Calu3 (cell line): ENCODE results near the gene B4GALNT3. TPM values are rescaled to one million over a fixed set of nuclear protein-coding genes. Genes with fewer than 3 reads are reported as not detected.
A peak's percentile ranks its signal among the peaks of the same experiment; 100 is the strongest.
"Not testable (repeated sequence)": the region's sequence is repeated elsewhere in the genome, so short reads cannot be mapped to it uniquely, and the experiment has no call there.

ENCODE experiments used
- Bru-seq: library from RNA; stranded (reverse); fragments of 400-500 nt; gene quantifications from one replicate; lab custom pipeline; 2021; lab: Mats Ljungman, UMichigan
- BruChase-seq, 2 experiments: library from RNA; stranded (reverse); fragments of 400-500 nt; gene quantifications; one replicate each; lab custom pipeline; 2021; lab: Mats Ljungman, UMichigan
- BruUV-seq: library from RNA; stranded (reverse); fragments of 400-500 nt; replicated peaks from 2 replicates; lab custom pipeline; 2021; lab: Mats Ljungman, UMichigan
- CTCF ChIA-PET: fragments of 300-600 bp; sonication (Branson Sonifier 250); formaldehyde crosslinking; loops from one replicate; lab custom pipeline; 2022; ENCODE audit warnings: antibody characterized with exemption; lab: Charles Lee
- DNase-seq: peaks from one replicate; pipeline ENCODE4 v3.0.0; 2022
- H3K27ac Mint-ChIP-seq: one replicate; pipeline ENCODE4 v1.8.0; 2022; ENCODE audit warnings: mixed read lengths; ENCODE audit not compliant: unreplicated experiment
- H3K27me3 Mint-ChIP-seq: one replicate; pipeline ENCODE4 v1.8.0; 2022; ENCODE audit warnings: mixed read lengths; ENCODE audit not compliant: unreplicated experiment
- H3K36me3 Mint-ChIP-seq: one replicate; pipeline ENCODE4 v1.8.0; 2022; ENCODE audit warnings: mild to moderate bottlenecking, moderate library complexity, mixed read lengths; ENCODE audit not compliant: insufficient read depth, unreplicated experiment
- H3K4me1 Mint-ChIP-seq: one replicate; pipeline ENCODE4 v1.8.0; 2022; ENCODE audit warnings: mild to moderate bottlenecking, low read depth, mixed read lengths; ENCODE audit not compliant: unreplicated experiment
- H3K4me3 Mint-ChIP-seq: one replicate; pipeline ENCODE4 v1.8.0; 2022; ENCODE audit warnings: mild to moderate bottlenecking, low read depth, moderate library complexity, mixed read lengths; ENCODE audit not compliant: unreplicated experiment
- H3K9me3 Mint-ChIP-seq: one replicate; pipeline ENCODE4 v1.8.0; 2022; ENCODE audit warnings: low read depth, mixed read lengths; ENCODE audit not compliant: unreplicated experiment
- CTCF ChIP-seq: fragments of 200-600 bp; IDR thresholded peaks from one replicate; pipeline ENCODE4 v1.8.0; 2022; ENCODE audit warnings: antibody characterized with exemption; ENCODE audit not compliant: unreplicated experiment
- intact Hi-C: fragments of 100-400 bp; cut with micrococcal nuclease; formaldehyde crosslinking; loops from one replicate; pipeline ENCODE4 v1.10.0; 2022; ENCODE audit not compliant: unreplicated experiment
- long read RNA-seq: library from polyadenylated mRNA; stranded (forward); transcript quantifications from one replicate; pipeline ENCODE4 v2.0.0, GENCODE V29; 2022
- total RNA-seq: library from RNA; stranded (reverse); gene quantifications from 2 replicates; pipeline ENCODE4 v1.2.3, GENCODE V29; 2022

B4GALNT3 gene
- total RNA-seq (15.9 and 19.3 TPM in 2 replicates), Bru-seq, nascent RNA (percentile 51 among the genes with signal in this experiment), BruChase-seq, experiment 1, labeled RNA remaining after a 6-hour chase (percentile 43 among the genes with signal in this experiment), BruChase-seq, experiment 2, labeled RNA remaining after a 2-hour chase (percentile 40 among the genes with signal in this experiment)
- long read RNA-seq, partial matches to known transcripts: 1 of 7 reads
- long read RNA-seq, other reads (novel, unspliced or antisense): 6 of 7 reads

GRCh38 chr12:459430-460258, at the start of gene B4GALNT3:
Gene B4GALNT3 (plus strand): TSS chr12:459939. CDS start chr12:460377, 438 bp downstream.
- peak within 1 kb of the TSS; percentile 67 for H3K4me3 Mint-ChIP-seq
- TSS peak; percentile 71 for BruUV-seq
- peaks cover 34% of the 10 kb centered on the region for H3K4me1 Mint-ChIP-seq
- intact Hi-C loops: loop anchor here (5.0 kb wide), 1 partner anchor 43 kb away; no protein-coding TSS in a partner anchor
- H3K27me3 Mint-ChIP-seq: peaks cover 70% of the 10 kb centered on the region
- peak; percentile 61 for DNase-seq
- peaks cover 21% of the 10 kb centered on the region for H3K36me3 Mint-ChIP-seq
- no peaks in the 10 kb centered on the region for H3K9me3 Mint-ChIP-seq
- TF ChIP-seq CTCF: no peak
- CTCF ChIA-PET: no interaction called here
- H3K27ac Mint-ChIP-seq: peak within 1 kb of the TSS; percentile 57

- CTCF ChIA-PET: no interaction called here
- intact Hi-C loops: no loop called here
- H3K27me3 Mint-ChIP-seq: no peaks in the 10 kb centered on the region
- no peaks in the 10 kb centered on the region for H3K9me3 Mint-ChIP-seq
- peaks cover 24% of the 10 kb centered on the region for H3K36me3 Mint-ChIP-seq
- H3K27ac Mint-ChIP-seq: no peak overlapping the region
- H3K4me1 Mint-ChIP-seq: no peaks in the 10 kb centered on the region
- BruUV-seq: no TSS peak
- no peak for TF ChIP-seq CTCF
- no peak overlapping the region for H3K4me3 Mint-ChIP-seq
- DNase-seq: no peak
Measured at GRCh38 chr12:414859-415258, 44.9 kb upstream of the B4GALNT3 start.

- Mint-ChIP-seq H3K4me1 (no peaks in the 10 kb centered on the region), H3K27me3 (no peaks in the 10 kb centered on the region), H3K4me3 (no peak overlapping the region), H3K36me3 (peaks cover 20% of the 10 kb centered on the region), H3K9me3 (no peaks in the 10 kb centered on the region), H3K27ac (no peak overlapping the region)
- no peak for TF ChIP-seq CTCF
- intact Hi-C loops: no loop called here
- CTCF ChIA-PET: no interaction called here
- no peak for DNase-seq
- no TSS peak for BruUV-seq
Measured at GRCh38 chr12:418432-418831, 41.3 kb upstream of the B4GALNT3 start.

GRCh38 chr12:422526-422925, 37.2 kb upstream of the B4GALNT3 start:
- Mint-ChIP-seq H3K27ac (no peak overlapping the region), H3K4me1 (no peaks in the 10 kb centered on the region), H3K27me3 (no peaks in the 10 kb centered on the region), H3K36me3 (no peaks in the 10 kb centered on the region), H3K9me3 (no peaks in the 10 kb centered on the region), H3K4me3 (no peak overlapping the region)
- no peak for TF ChIP-seq CTCF
- no peak for DNase-seq
- intact Hi-C loops: no loop called here
- no TSS peak for BruUV-seq
- CTCF ChIA-PET: no interaction called here

- BruUV-seq, H3K36me3 Mint-ChIP-seq, CTCF ChIA-PET, H3K27ac Mint-ChIP-seq, DNase-seq, H3K4me1 Mint-ChIP-seq, H3K27me3 Mint-ChIP-seq, intact Hi-C loops, H3K4me3 Mint-ChIP-seq, H3K9me3 Mint-ChIP-seq: not testable (repeated sequence)
Measured at GRCh38 chr12:435737-436136, 24.0 kb upstream of the B4GALNT3 start.
